ENCODE results near the gene LRRD1. TPM values are rescaled to one million over a fixed set of nuclear protein-coding genes. Genes with fewer than 3 reads are reported as not detected.

The LRRD1 gene
- total RNA-seq, 1 experiment from 2014 or later: not detected

GRCh38 chr7:92137557-92137956 lies 41.4 kb downstream of the LRRD1 start:
- no peaks in the 10 kb centered on the region; the same call in 1 of the 2 replicates for H3K4me1 ChIP-seq (ENCODE audit: insufficient read depth, low read length)
- no peak overlapping the region for H2BK5ac ChIP-seq (ENCODE audit: insufficient read length, low read length)
- H3K18ac ChIP-seq (ENCODE audit: insufficient read length, low read depth, low read length): no peak overlapping the region
- H3K9ac ChIP-seq (ENCODE audit: extremely low read depth, insufficient read length, low read length): no peak overlapping the region
- H3K4ac ChIP-seq (ENCODE audit: low read depth, low read length): no peak overlapping the region
- no peaks in the 10 kb centered on the region for H3K79me1 ChIP-seq (ENCODE audit: insufficient read depth, low read depth, low read length, poor library complexity, severe bottlenecking)
- no peak overlapping the region for H4K91ac ChIP-seq (ENCODE audit: insufficient read length, low read depth, low read length)
- H4K5ac ChIP-seq (ENCODE audit: insufficient read length, low read depth, low read length): no peak overlapping the region
- H3K23ac ChIP-seq (ENCODE audit: insufficient read length, low read depth, low read length): no peak overlapping the region
- H3K4me2 ChIP-seq (ENCODE audit: insufficient read depth, insufficient read length, low read length): no peak overlapping the region
- no peaks in the 10 kb centered on the region for H3K9me3 ChIP-seq (ENCODE audit: control insufficient read depth, low read depth, low read length)
- DNase-seq: no peak
- H3K9me3 Mint-ChIP-seq: peaks cover 11 to 15% of the 10 kb centered on the region in 2 experiments; a peak in 2 of 5 replicates
- WGBS (ENCODE audit: extremely low coverage, insufficient read length, low lambda C conversion rate): no CpG with 5 or more reads among the region's 2 CpGs
- H2BK15ac ChIP-seq (ENCODE audit: low read depth, low read length): no peak overlapping the region
- peaks cover 0 to 4% (median 3%) of the 10 kb centered on the region in 3 experiments; a peak in 3 of 7 replicates for H3K36me3 Mint-ChIP-seq (ENCODE audit: insufficient read depth in 1 of 3, low read depth in 3 of 3)
- peaks cover 2% of the 10 kb centered on the region; the same call in 1 of the 2 replicates for H3K27me3 Mint-ChIP-seq (ENCODE audit: low read depth)
- no peaks in the 10 kb centered on the region for H3K23me2 ChIP-seq (ENCODE audit: insufficient read length, low read depth, low read length, poor library complexity, severe bottlenecking)
- no peak overlapping the region for H4K8ac ChIP-seq (replicated peaks; ENCODE audit: insufficient read length, low read depth, low read length)
- H3K27ac ChIP-seq (ENCODE audit: insufficient read length, low read depth, low read length): no peak overlapping the region
- peaks cover 11 to 19% of the 10 kb centered on the region in 2 experiments for H3K4me1 Mint-ChIP-seq
- H2BK12ac ChIP-seq (ENCODE audit: insufficient read length, low read depth, low read length): no peak overlapping the region
- H2AFZ ChIP-seq (ENCODE audit: low read length): no peak overlapping the region
- no peak overlapping the region for H2AK5ac ChIP-seq (ENCODE audit: insufficient read length, low read length)
- H2BK20ac ChIP-seq (ENCODE audit: low read depth, low read length, poor library complexity, severe bottlenecking): no peak overlapping the region
- TF ChIP-seq CTCF (conservative IDR thresholded peaks at IDR 0.05): no peak
- no peak overlapping the region for H2BK120ac ChIP-seq (ENCODE audit: low read depth, low read length, poor library complexity, severe bottlenecking)
- no peaks in the 10 kb centered on the region for H4K20me1 ChIP-seq (ENCODE audit: control insufficient read depth, insufficient read depth, insufficient read length)
- no peak overlapping the region for H3K4me3 Mint-ChIP-seq
- H3K27me3 ChIP-seq (ENCODE audit: insufficient read depth, low read length): no peaks in the 10 kb centered on the region
- H3T11ph ChIP-seq (ENCODE audit: low read length): no peak overlapping the region
- no peak overlapping the region for H3K56ac ChIP-seq (ENCODE audit: insufficient read length, low read depth, low read length)
- H3K79me2 ChIP-seq (ENCODE audit: insufficient read depth, low read length): peaks cover 11% of the 10 kb centered on the region; the same call in 1 of the 2 replicates
- peak overlapping the region in 1 of 3 experiments; percentile 51; a peak in 1 of 7 replicates for H3K27ac Mint-ChIP-seq
- no peak overlapping the region for H3K14ac ChIP-seq (ENCODE audit: insufficient read depth, low read length)

All from H9 (cell line).